IMR-90 (cell line): ENCODE measurements around the gene MAGOH. TPM values are rescaled to one million over a fixed set of nuclear protein-coding genes. Genes with fewer than 3 reads are reported as not detected.
A peak's percentile ranks its signal among the peaks of the same experiment; 100 is the strongest.

Source experiments
- ATAC-seq: fragments of 200-7000 bp; cut with Tn5 transposase; 2 replicates; pipeline ENCODE4 v1.9.1; 2020; ENCODE audit warnings: low read depth, mild to moderate bottlenecking, moderate library complexity
- BruUV-seq: library from RNA; stranded (reverse); fragments of 400-500 nt; replicated peaks from 2 replicates; lab custom pipeline; 2021; lab: Mats Ljungman, UMichigan
- CTCF ChIA-PET: fragments of 300-600 bp; formaldehyde crosslinking; extraction: SDS; loops from one replicate; lab custom pipeline; 2021; ENCODE audit warnings: antibody characterized with exemption; lab: Yijun Ruan, JAX
- POLR2A ChIA-PET: fragments of 300-600 bp; sonication (Branson Sonifier 250); formaldehyde crosslinking; loops from one replicate; lab custom pipeline; 2022; ENCODE audit warnings: antibody characterized with exemption; ENCODE audit not compliant: unreplicated experiment; lab: Charles Lee
- DNase-seq: peaks from one replicate; pipeline ENCODE4 v3.0.0; 2013
- H2AFZ ChIP-seq: replicated peaks from 2 replicates; pipeline ENCODE3; 2013; ENCODE audit warnings: low read length, mild to moderate bottlenecking; ENCODE audit not compliant: poor library complexity
- H2AK5ac ChIP-seq: 2 replicates; pipeline ENCODE4 v1.6.1; 2013; ENCODE audit warnings: low read depth, low read length, inconsistent platforms
- H2AK9ac ChIP-seq: replicated peaks from 2 replicates; pipeline ENCODE3; 2013; ENCODE audit warnings: mild to moderate bottlenecking, low read depth, low read length, moderate library complexity; ENCODE audit not compliant: poor library complexity
- H2BK120ac ChIP-seq: 2 replicates; pipeline ENCODE4 v1.6.1; 2013; ENCODE audit warnings: low read depth, low read length, inconsistent platforms
- H2BK15ac ChIP-seq: 3 replicates; pipeline ENCODE4 v1.6.1; 2013; ENCODE audit warnings: low read depth, low read length, inconsistent platforms
- H2BK20ac ChIP-seq: 2 replicates; pipeline ENCODE4 v1.6.1; 2013; ENCODE audit warnings: low read depth, mild to moderate bottlenecking, inconsistent platforms, low read length, moderate library complexity
- H2BK5ac ChIP-seq: 2 replicates; pipeline ENCODE4 v1.6.1; 2013; ENCODE audit warnings: mild to moderate bottlenecking, low read depth, low read length, inconsistent platforms; ENCODE audit not compliant: poor library complexity, severe bottlenecking
- H3K14ac ChIP-seq: replicated peaks from 2 replicates; pipeline ENCODE4 v1.6.1; 2013; ENCODE audit warnings: low read depth, low read length, inconsistent platforms
- H3K18ac ChIP-seq: 2 replicates; pipeline ENCODE4 v1.6.1; 2013; ENCODE audit warnings: low read depth, low read length, control low read depth
- H3K23ac ChIP-seq: 2 replicates; pipeline ENCODE4 v1.6.1; 2013; ENCODE audit warnings: low read depth, low read length, inconsistent platforms
- H3K27ac ChIP-seq: 2 replicates; pipeline ENCODE4 v1.5.1; 2013; ENCODE audit warnings: mild to moderate bottlenecking, control low read depth, low read length; ENCODE audit not compliant: insufficient read depth
- H3K27me3 ChIP-seq: 2 replicates; pipeline ENCODE4 v1.6.1; 2013; ENCODE audit warnings: low read length; ENCODE audit not compliant: control insufficient read depth, insufficient read depth
- H3K36me3 ChIP-seq: 2 replicates; pipeline ENCODE4 v1.6.1; 2013; ENCODE audit warnings: low read length, mixed read lengths; ENCODE audit not compliant: control insufficient read depth, insufficient read depth
- H3K4ac ChIP-seq: 2 replicates; pipeline ENCODE4 v1.6.1; 2013; ENCODE audit warnings: low read depth, low read length, inconsistent platforms
- H3K4me1 ChIP-seq: 2 replicates; pipeline ENCODE4 v1.6.1; 2013; ENCODE audit warnings: low read length, mixed read lengths; ENCODE audit not compliant: control insufficient read depth, insufficient read depth
- H3K4me2 ChIP-seq: 2 replicates; pipeline ENCODE4 v1.6.1; 2013; ENCODE audit warnings: low read depth, mild to moderate bottlenecking, control low read depth, low read length, moderate library complexity
- H3K4me3 ChIP-seq: 2 replicates; pipeline ENCODE4 v1.5.1; 2013; ENCODE audit warnings: low read depth, mild to moderate bottlenecking, control low read depth, low read length, moderate library complexity; ENCODE audit not compliant: insufficient read depth
- H3K56ac ChIP-seq: 2 replicates; pipeline ENCODE4 v1.6.1; 2013; ENCODE audit warnings: low read length, inconsistent platforms; ENCODE audit not compliant: insufficient read depth; ENCODE audit errors: extremely low read depth
- H3K79me1 ChIP-seq, 2 experiments: 2 replicates each; pipeline ENCODE4 v1.6.1; 2013; ENCODE audit warnings: low read length in 2 of 2, inconsistent platforms in 1 of 2, low read depth in 1 of 2
- H3K9ac ChIP-seq: 2 replicates; pipeline ENCODE4 v1.6.1; 2013; ENCODE audit warnings: low read depth, low read length, control low read depth
- H3K9me1 ChIP-seq: 2 replicates; pipeline ENCODE4 v1.6.1; 2013; ENCODE audit warnings: low read length, inconsistent platforms; ENCODE audit not compliant: insufficient read depth
- H3K9me3 ChIP-seq: 2 replicates; pipeline ENCODE4 v1.6.1; 2013; ENCODE audit warnings: low read length; ENCODE audit not compliant: control insufficient read depth, insufficient read depth
- H4K20me1 ChIP-seq: 2 replicates; pipeline ENCODE4 v1.6.1; 2013; ENCODE audit warnings: low read length, inconsistent platforms; ENCODE audit not compliant: insufficient read depth
- H4K5ac ChIP-seq: 2 replicates; pipeline ENCODE4 v1.6.1; 2013; ENCODE audit warnings: mild to moderate bottlenecking, low read depth, low read length, control low read depth
- H4K8ac ChIP-seq, 2 experiments: 2 replicates each; pipeline ENCODE4 v1.6.1; 2013; ENCODE audit warnings: low read depth in 2 of 2, low read length in 2 of 2, control low read depth in 1 of 2, inconsistent platforms in 1 of 2
- H4K91ac ChIP-seq: 2 replicates; pipeline ENCODE4 v1.6.1; 2013; ENCODE audit warnings: low read depth, low read length, inconsistent platforms; ENCODE audit not compliant: insufficient read depth
- CEBPB ChIP-seq: IDR thresholded peaks from 2 replicates; pipeline ENCODE4 v1.6.1; 2012; ENCODE audit warnings: low read depth, low read length, improper control_type of control experiment
- CTCF ChIP-seq: conservative IDR thresholded peaks from 2 replicates; pipeline ENCODE4 v1.5.1; 2012; ENCODE audit warnings: mild to moderate bottlenecking, low read depth, low read length, improper control_type of control experiment
- ELK1 ChIP-seq: fragments of 150-350 bp; IDR thresholded peaks from 2 replicates; pipeline ENCODE4 v1.6.1; 2016; ENCODE audit warnings: low read depth, mild to moderate bottlenecking, low read length, moderate library complexity, borderline replicate concordance
- FOS ChIP-seq: fragments of 150-350 bp; IDR thresholded peaks from 2 replicates; pipeline ENCODE4 v1.6.1; 2016; ENCODE audit warnings: low read depth, low read length
- MAFK ChIP-seq: IDR thresholded peaks from 2 replicates; pipeline ENCODE4 v1.6.1; 2012; ENCODE audit warnings: low read depth, low read length, improper control_type of control experiment
- MAZ ChIP-seq: IDR thresholded peaks from 2 replicates; pipeline ENCODE4 v1.6.1; 2012; ENCODE audit warnings: low read depth, mild to moderate bottlenecking, low read length, improper control_type of control experiment, moderate library complexity, borderline replicate concordance
- POLR2A ChIP-seq: IDR thresholded peaks from 2 replicates; pipeline ENCODE4 v1.6.1; 2012; ENCODE audit warnings: mild to moderate bottlenecking, low read depth, low read length
- RAD21 ChIP-seq: IDR thresholded peaks from 2 replicates; pipeline ENCODE4 v1.6.1; 2012; ENCODE audit warnings: low read length, improper control_type of control experiment
- RCOR1 ChIP-seq: IDR thresholded peaks from 2 replicates; pipeline ENCODE4 v1.6.1; 2012; ENCODE audit warnings: mild to moderate bottlenecking, low read length, improper control_type of control experiment; ENCODE audit not compliant: insufficient replicate concordance
- SMC3 ChIP-seq: fragments of 150-350 bp; IDR thresholded peaks from 2 replicates; pipeline ENCODE4 v1.6.1; 2016; ENCODE audit warnings: low read depth, mild to moderate bottlenecking, antibody characterized with exemption, low read length, moderate library complexity
- USF2 ChIP-seq: fragments of 150-350 bp; IDR thresholded peaks from 2 replicates; pipeline ENCODE4 v1.6.1; 2017; ENCODE audit warnings: mild to moderate bottlenecking, antibody characterized with exemption, low read length, low read depth
- WGBS, 2 experiments: methylation state at CpG; one replicate each; pipeline versions ENCODE4 v1.1.5 to v1.1.7; 2013; ENCODE audit warnings: missing lambda C conversion rate in 2 of 2; ENCODE audit not compliant: insufficient read length in 1 of 2; ENCODE audit errors: extremely low coverage in 2 of 2; 5-methylcytosine and 5-hydroxymethylcytosine counted together
- dilution Hi-C: fragments of 300-500 bp; cut with HindIII; formaldehyde crosslinking; loops from one replicate; pipeline ENCODE4 v1.14.3; 2018; ENCODE audit warnings: low sequenced_read_pairs; ENCODE audit not compliant: unreplicated experiment
- in situ Hi-C: fragments of 300-500 bp; cut with MboI; formaldehyde crosslinking; loops from 3 replicates; pipeline ENCODE4 v1.14.3; 2019; ENCODE audit warnings: low sequenced_read_pairs, inconsistent platforms, mixed read lengths
- intact Hi-C: fragments of 100-400 bp; cut with micrococcal nuclease; formaldehyde crosslinking; loops from 2 replicates; pipeline ENCODE4 v1.10.0; 2022
- polyA plus RNA-seq, 3 experiments: library from polyadenylated mRNA; depleted of rRNA; stranded (reverse); fragments of >200 nt; gene quantifications; 2 replicates each; pipeline ENCODE4 v1.2.3, GENCODE V29; 2012; ENCODE audit warnings: low replicate concordance in 1 of 3
- total RNA-seq: library from RNA; depleted of rRNA; stranded (reverse); fragments of >200 nt; gene quantifications from 2 replicates; pipeline ENCODE4 v1.2.3, GENCODE V29; 2012

Gene MAGOH
- total and polyA plus RNA-seq, 2 of the 4 experiments (the other 2 are of a cell fraction) = 3.8 to 26.3 TPM

- TF ChIP-seq RAD21 (no peak), RCOR1 (no peak), MAFK (no peak)
Measured at GRCh38 chr1:53256511-53257453, 18.5 kb upstream of the MAGOH start (continued).

- 95% methylated on average over 4 of the region's 4 CpGs; no CpG with 5 or more reads in 1 of the 2 experiments for WGBS, 2 experiments
- H2BK15ac ChIP-seq = peak overlapping the region; percentile 73; the same call in 1 of the 3 replicates
Measured at GRCh38 chr1:53255031-53255430, 16.7 kb upstream of the MAGOH start.

More at GRCh38 chr1:53255031-53255430, 16.7 kb upstream of the MAGOH start:
- Histone ChIP-seq H4K5ac (no peak overlapping the region), H3K23ac (no peak overlapping the region), H2AK5ac (peak overlapping the region; percentile 55), H3K4me2 (no peak overlapping the region), H3K4me1 (peaks cover 6% of the 10 kb centered on the region; the same call in 1 of the 2 replicates), H4K20me1 (no peaks in the 10 kb centered on the region), H3K14ac (peak overlapping the region; percentile 21; the same call in 1 of the 2 replicates), H4K91ac (peak overlapping the region; percentile 53; the same call in 1 of the 2 replicates), H3K4me3 (no peak overlapping the region), H2BK20ac (peak overlapping the region; percentile 74; the same call in 1 of the 2 replicates), H2AFZ (no peak overlapping the region), H3K36me3 (0 out of 2 replicates have a peak, but pooled peaks cover 1% of the 10 kb centered on the region), H3K27ac (peak overlapping the region; percentile 21), H3K27me3 (no peaks in the 10 kb centered on the region), H3K18ac (no peak overlapping the region), H3K9ac (no peak overlapping the region), H2AK9ac (no peak overlapping the region), H3K4ac (peak overlapping the region; percentile 85; the same call in 1 of the 2 replicates), H3K79me1 (no peaks in the 10 kb centered on the region), H3K9me3 (no peaks in the 10 kb centered on the region), H2BK5ac (peak overlapping the region; percentile 91), H4K8ac (no peak overlapping the region; a peak in 1 of 4 replicates), H3K9me1 (peaks cover 25% of the 10 kb centered on the region), H2BK120ac (0 out of 2 replicates have a peak overlapping the region, but pooled peaks have one; percentile 81), H3K56ac (no peak overlapping the region)
- ChIA-PET CTCF (interaction anchor here (0.5 to 0.6 kb wide), 3 partner anchors 51 to 403 kb away, joined by 3 to 5 read pairs (median 4); no protein-coding TSS in a partner anchor), POLR2A (no interaction called here)
- no peak for DNase-seq
- BruUV-seq = no TSS peak
- ATAC-seq = no peak
- in situ Hi-C loops = no loop called here
- dilution Hi-C loops = no loop called here
- TF ChIP-seq CTCF (0 out of 2 replicates have a peak, but pooled peaks have one; percentile 9), ELK1 (no peak), FOS (no peak), POLR2A (no peak), RAD21 (no peak), SMC3 (no peak), MAZ (no peak), CEBPB (peak; percentile 40; the same call in 1 of the 2 replicates), USF2 (no peak)
- intact Hi-C loops = no loop called here
